Measurements from ENCODE around the gene ZBTB44. TPM values are rescaled to one million over a fixed set of nuclear protein-coding genes. Genes with fewer than 3 reads are reported as not detected.
"Not testable (repeated sequence)": the region's sequence is repeated elsewhere in the genome, so short reads cannot be mapped to it uniquely, and the experiment has no call there.

ZBTB44 gene
- total RNA-seq, 1 experiment from 2014 or later: 32.5 TPM

GRCh38 chr11:130260080-130260627, 54.6 kb downstream of the ZBTB44 start:
- no peak for ATAC-seq
- TF ChIP-seq SRF (IDR thresholded peaks at IDR 0.05; ENCODE audit: low read depth) (no peak), ELF1 (IDR thresholded peaks at IDR 0.05; ENCODE audit: borderline replicate concordance, low read depth) (no peak), EZH2phosphoT487 (IDR thresholded peaks at IDR 0.05; ENCODE audit: borderline replicate concordance) (no peak), RAD21 (IDR thresholded peaks at IDR 0.05; ENCODE audit: low read depth) (no peak), ATF3 (IDR thresholded peaks at IDR 0.05) (no peak), MAX (IDR thresholded peaks at IDR 0.05) (no peak), ZBTB33 (IDR thresholded peaks at IDR 0.05; ENCODE audit: extremely low read depth, insufficient replicate concordance, low read length) (no peak)
- Histone ChIP-seq H2AFZ (ENCODE audit: low read depth, low read length, poor library complexity, severe bottlenecking) (no peak overlapping the region), H3K4me1 (ENCODE audit: control insufficient read depth in 1 of 2, insufficient read depth in 2 of 2, low read length in 2 of 2) (no peaks in the 10 kb centered on the region), H3K9me3 (ENCODE audit: control insufficient read depth in 1 of 2, insufficient read depth in 1 of 2, low read depth in 1 of 2, low read length in 2 of 2) (no peaks in the 10 kb centered on the region), H3K9me2 (ENCODE audit: insufficient read depth) (no peaks in the 10 kb centered on the region), H3K4me3 (replicated peaks in 1 of 2; ENCODE audit: low read depth in 1 of 2, low read length in 2 of 2) (no peak overlapping the region), H3K79me2 (ENCODE audit: insufficient read depth, low read length) (no peaks in the 10 kb centered on the region), H3K36me3 (ENCODE audit: control insufficient read depth in 1 of 2, insufficient read depth in 2 of 2, low read length in 2 of 2) (0 out of 4 replicates have a peak, but pooled peaks cover 0 to 3% of the 10 kb centered on the region in 2 experiments), H4K20me1 (ENCODE audit: insufficient read depth) (no peaks in the 10 kb centered on the region), H3K9ac (ENCODE audit: low read length) (no peak overlapping the region), H3K4me2 (ENCODE audit: low read length) (no peak overlapping the region), H3K27me3 (ENCODE audit: insufficient read depth, low read length) (no peaks in the 10 kb centered on the region), H3K27ac (ENCODE audit: low read depth, low read length) (no peak overlapping the region)
- intact Hi-C loops (cut with micrococcal nuclease): no loop called here
- CTCF ChIA-PET: no interaction called here
- DNase-seq (ENCODE audit: low read depth, low spot score): no peak
- BruUV-seq (replicated peaks): no TSS peak
- RAD21 ChIA-PET (ENCODE audit: low non-redundant PET in 1 of 2, low total read pairs in 2 of 2, uncharacterized antibody in 2 of 2, unreplicated experiment in 2 of 2): no interaction called here
- POLR2A ChIA-PET: no interaction called here

- DNase-seq (ENCODE audit: low read depth, low spot score); H3K36me3 ChIP-seq (ENCODE audit: control insufficient read depth in 1 of 2, insufficient read depth in 2 of 2, low read length in 2 of 2); H3K4me3 ChIP-seq (replicated peaks in 1 of 2; ENCODE audit: low read depth in 1 of 2, low read length in 2 of 2); H3K27ac ChIP-seq (ENCODE audit: low read depth, low read length); H3K9ac ChIP-seq (ENCODE audit: low read length); H3K9me3 ChIP-seq (ENCODE audit: control insufficient read depth in 1 of 2, insufficient read depth in 1 of 2, low read depth in 1 of 2, low read length in 2 of 2); H4K20me1 ChIP-seq (ENCODE audit: insufficient read depth); ATAC-seq; H3K4me1 ChIP-seq (ENCODE audit: control insufficient read depth in 1 of 2, insufficient read depth in 2 of 2, low read length in 2 of 2); H3K4me2 ChIP-seq (ENCODE audit: low read length); H3K27me3 ChIP-seq (ENCODE audit: insufficient read depth, low read length); POLR2A ChIA-PET; intact Hi-C loops (cut with micrococcal nuclease); BruUV-seq (replicated peaks); H2AFZ ChIP-seq (ENCODE audit: low read depth, low read length, poor library complexity, severe bottlenecking); H3K79me2 ChIP-seq (ENCODE audit: insufficient read depth, low read length); H3K9me2 ChIP-seq (ENCODE audit: insufficient read depth); RAD21 ChIA-PET (ENCODE audit: low non-redundant PET in 1 of 2, low total read pairs in 2 of 2, uncharacterized antibody in 2 of 2, unreplicated experiment in 2 of 2); CTCF ChIA-PET: not testable (repeated sequence)
These were observed 63.0 kb downstream of the ZBTB44 start for GRCh38 chr11:130251763-130252162.

- CTCF ChIA-PET; BruUV-seq (replicated peaks): not testable (repeated sequence)
These were observed 64.8 kb downstream of the ZBTB44 start for GRCh38 chr11:130249929-130250328.

More at GRCh38 chr11:130249929-130250328, 64.8 kb downstream of the ZBTB44 start:
- POLR2A ChIA-PET; ATAC-seq; DNase-seq (ENCODE audit: low read depth, low spot score); H3K4me1 ChIP-seq (ENCODE audit: control insufficient read depth in 1 of 2, insufficient read depth in 2 of 2, low read length in 2 of 2); intact Hi-C loops (cut with micrococcal nuclease); H2AFZ ChIP-seq (ENCODE audit: low read depth, low read length, poor library complexity, severe bottlenecking); RAD21 ChIA-PET (ENCODE audit: low non-redundant PET in 1 of 2, low total read pairs in 2 of 2, uncharacterized antibody in 2 of 2, unreplicated experiment in 2 of 2); H3K4me2 ChIP-seq (ENCODE audit: low read length); H3K79me2 ChIP-seq (ENCODE audit: insufficient read depth, low read length); H3K27ac ChIP-seq (ENCODE audit: low read depth, low read length); H3K9ac ChIP-seq (ENCODE audit: low read length); H4K20me1 ChIP-seq (ENCODE audit: insufficient read depth); H3K9me3 ChIP-seq (ENCODE audit: control insufficient read depth in 1 of 2, insufficient read depth in 1 of 2, low read depth in 1 of 2, low read length in 2 of 2); H3K27me3 ChIP-seq (ENCODE audit: insufficient read depth, low read length); H3K36me3 ChIP-seq (ENCODE audit: control insufficient read depth in 1 of 2, insufficient read depth in 2 of 2, low read length in 2 of 2); H3K9me2 ChIP-seq (ENCODE audit: insufficient read depth); H3K4me3 ChIP-seq (replicated peaks in 1 of 2; ENCODE audit: low read depth in 1 of 2, low read length in 2 of 2): not testable (repeated sequence)
